GM12878 (cell line): ENCODE data around the gene SLC15A1.

Experiments used
- GATAD2B ChIP-seq: fragments of 450-650 bp; conservative IDR thresholded peaks from 2 replicates; pipeline ENCODE4 v1.6.1; 2017; ENCODE audit warnings: low read depth, mild to moderate bottlenecking, moderate library complexity
- HDAC6 ChIP-seq: fragments of 200-600 bp; sonication (generic); IDR thresholded peaks from one replicate; pipeline ENCODE4 v1.8.0; 2017; ENCODE audit warnings: antibody characterized with exemption; ENCODE audit not compliant: unreplicated experiment
- REST ChIP-seq: IDR thresholded peaks from 2 replicates; pipeline ENCODE4 v1.6.1; 2012; ENCODE audit warnings: mild to moderate bottlenecking, low read depth, low read length
- RFX5 ChIP-seq: IDR thresholded peaks from 2 replicates; pipeline ENCODE4 v1.6.1; 2011; ENCODE audit warnings: low read depth, low read length, improper control_type of control experiment
- SIN3A ChIP-seq: IDR thresholded peaks from 2 replicates; pipeline ENCODE4 v1.6.1; 2012; ENCODE audit warnings: low read depth, low read length, improper control_type of control experiment
- SMC3 ChIP-seq: IDR thresholded peaks from 2 replicates; pipeline ENCODE4 v1.6.1; 2011; ENCODE audit warnings: low read length, improper control_type of control experiment, borderline replicate concordance
- SRF ChIP-seq, 2 experiments: IDR thresholded peaks; 2 replicates each; pipeline ENCODE4 v1.6.1; 2011; ENCODE audit warnings: low read depth in 2 of 2, low read length in 2 of 2, mild to moderate bottlenecking in 1 of 2, moderate library complexity in 1 of 2

GRCh38 chr13:98641075-98641474 is 111.4 kb downstream of the SLC15A1 start:
- TF ChIP-seq SMC3: no peak
- TF ChIP-seq SIN3A: no peak
- TF ChIP-seq HDAC6: no peak
- TF ChIP-seq REST: no peak
- TF ChIP-seq GATAD2B: no peak
- no peak for TF ChIP-seq RFX5
- TF ChIP-seq SRF (IDR thresholded peaks at IDR 0.05; ENCODE audit: low read depth in 2 of 2, low read length in 2 of 2): no peak
